ENCODE measurements around the gene ING2. TPM values are rescaled to one million over a fixed set of nuclear protein-coding genes. Genes with fewer than 3 reads are reported as not detected.

The ING2 gene
- total and polyA plus RNA-seq, 10 of the 15 experiments (the other 5 are each of a cell fraction or from before 2014, with no cell fraction given) = 3.3 to 16.1 (median 10.9) TPM

GRCh38 chr4:183503497-183504063 lies 1.3 kb upstream of the ING2 start (continued):
- TF ChIP-seq ASH2L (IDR thresholded peaks at IDR 0.05; ENCODE audit: borderline replicate concordance, low read depth) = no peak; the same call in 1 of the 2 replicates
- no peak for TF ChIP-seq MYB (IDR thresholded peaks at IDR 0.05; ENCODE audit: borderline replicate concordance, low read depth, low read length)
- TF ChIP-seq ZBED1 (IDR thresholded peaks at IDR 0.05; ENCODE audit: borderline replicate concordance) = no peak
- TF ChIP-seq POLR2AphosphoS2 (IDR thresholded peaks at IDR 0.05; ENCODE audit: low read depth, low read length) = no peak

- WGBS (ENCODE audit: insufficient coverage, insufficient replicate concordance, low lambda C conversion rate, missing lambda C conversion rate) = under 1% methylated on average over 102 of the region's 106 CpGs
- Histone ChIP-seq H3K27me3 (replicated peaks in 1 of 2; ENCODE audit: control insufficient read depth in 2 of 2, insufficient read depth in 2 of 2, low read length in 1 of 2) (no peaks in the 10 kb centered on the region), H2AFZ (ENCODE audit: control insufficient read depth, low read depth, low read length) (peak overlapping the region; percentile 90), H3K4me3 (peak overlapping the region; percentile 82), H3K36me3 (ENCODE audit: control insufficient read depth in 2 of 2, insufficient read depth in 2 of 2, low read length in 1 of 2) (no peaks in the 10 kb centered on the region; a peak in 1 of 4 replicates), H3K79me2 (ENCODE audit: control insufficient read depth, insufficient read depth, low read length) (peaks cover 31% of the 10 kb centered on the region), H3K4me2 (ENCODE audit: control insufficient read depth, insufficient read depth) (peak overlapping the region; percentile 83), H4K20me1 (ENCODE audit: control insufficient read depth, insufficient read depth) (no peaks in the 10 kb centered on the region), H3K27ac (ENCODE audit: control insufficient read depth, insufficient read depth) (peak overlapping the region; percentile 85), H3K9me3 (replicated peaks; ENCODE audit: control insufficient read depth, insufficient read depth, low read length) (no peaks in the 10 kb centered on the region), H3K9ac (ENCODE audit: control insufficient read depth, insufficient read depth, low read length) (peak overlapping the region; percentile 85), H3K4me1 (ENCODE audit: control insufficient read depth, insufficient read depth, low read length) (peaks cover 3% of the 10 kb centered on the region; the same call in 1 of the 2 replicates)
- in situ Hi-C loops (cut with MboI) = no loop called here
- DNase-seq (ENCODE audit: low read depth, low spot score) = peak; percentile 80
- FAIRE-seq = peak; percentile 94
- ChIA-PET RAD21 (ENCODE audit: unreplicated experiment) (interaction anchor here (0.5 to 1.2 kb wide), 2 partner anchors 31 to 216 kb away, joined by 3 to 4 read pairs; no protein-coding TSS in a partner anchor), POLR2A (interaction anchor here (0.6 to 2.3 kb wide), 6 partner anchors 10 to 1900 kb away, joined by 3 to 8 read pairs (median 5); partner anchors contain the start of gene CDKN2AIP), CTCF (interaction anchor here (0.6 to 2.8 kb wide), 4 partner anchors 11 to 106 kb away, joined by 3 to 7 read pairs (median 5); no protein-coding TSS in a partner anchor), SMC1A (ENCODE audit: uncharacterized antibody, unreplicated experiment) (interaction anchor here (0.8 to 1.2 kb wide), 2 partner anchors 12 to 61 kb away, joined by 3 to 4 read pairs; no protein-coding TSS in a partner anchor)
- no TSS peak for BruUV-seq (replicated peaks)
- ATAC-seq = peak; percentile 85
- intact Hi-C loops (cut with micrococcal nuclease; ENCODE audit: unreplicated experiment) = loop anchor here (2.0 to 10.0 kb wide), 5 partner anchors 59 to 587 kb away; partner anchors contain the start of genes CDKN2AIP, DCTD, RWDD4 and TRAPPC11
- TF ChIP-seq TAF1 (IDR thresholded peaks at IDR 0.05; ENCODE audit: borderline replicate concordance, low read depth, low read length) (peak; percentile 49; the same call in 1 of the 2 replicates), ATF2 (IDR thresholded peaks at IDR 0.05; ENCODE audit: low read length) (no peak), ASH2L (IDR thresholded peaks at IDR 0.05; ENCODE audit: borderline replicate concordance, low read depth) (no peak), BCLAF1 (IDR thresholded peaks at IDR 0.05) (no peak), RFX5 (IDR thresholded peaks at IDR 0.05; ENCODE audit: low read depth, low read length) (peak; percentile 33; the same call in 1 of the 2 replicates), PKNOX1 (IDR thresholded peaks at IDR 0.05) (no peak), ATF3 (IDR thresholded peaks at IDR 0.05; ENCODE audit: borderline replicate concordance, extremely low read depth, low read depth, low read length) (no peak), SP1 (IDR thresholded peaks at IDR 0.05; ENCODE audit: low read depth, low read length) (peak; percentile 86), CREB1 (IDR thresholded peaks at IDR 0.05; ENCODE audit: low read depth) (0 out of 2 replicates have a peak, but pooled peaks have one; percentile 46), POLR2AphosphoS2 (IDR thresholded peaks at IDR 0.05; ENCODE audit: low read depth, low read length) (no peak), IKZF1 (conservative IDR thresholded peaks at IDR 0.05) (peak; percentile 87)
Measured at GRCh38 chr4:183504064-183504929, 561 bp upstream of the ING2 start.
